HG03060 (cell line): Measurements from ENCODE around the gene GARNL3.
A peak's percentile ranks its signal among the peaks of the same experiment; 100 is the strongest.

Source experiments
- ATAC-seq: cut with Tn5 transposase; IDR thresholded peaks from one replicate; pipeline ENCODE4 v1.9.1; 2021; ENCODE audit warnings: low read depth, moderate number of reproducible peaks; ENCODE audit not compliant: unreplicated experiment

The GARNL3 gene

GRCh38 chr9:127232833-127233549 is 31.6 kb upstream of the GARNL3 start:
- ATAC-seq: no peak

- no peak for ATAC-seq
Measured at GRCh38 chr9:127233550-127233949, 31.0 kb upstream of the GARNL3 start.

GRCh38 chr9:127233989-127234388 is 30.6 kb upstream of the GARNL3 start:
- no peak for ATAC-seq

GRCh38 chr9:127237801-127238200 is 26.8 kb upstream of the GARNL3 start:
- ATAC-seq: no peak

GRCh38 chr9:127241354-127241753 is 23.2 kb upstream of the GARNL3 start:
- no peak for ATAC-seq

- peak; percentile 83 for ATAC-seq
Measured at GRCh38 chr9:127244609-127245601, 19.7 kb upstream of the GARNL3 start.

- ATAC-seq: no peak
Measured at GRCh38 chr9:127245637-127246164, 18.9 kb upstream of the GARNL3 start.

GRCh38 chr9:127248241-127248640 is 16.3 kb upstream of the GARNL3 start:
- no peak for ATAC-seq

GRCh38 chr9:127249877-127250276 is 14.7 kb upstream of the GARNL3 start:
- no peak for ATAC-seq

- no peak for ATAC-seq
Measured at GRCh38 chr9:127250896-127251391, 13.6 kb upstream of the GARNL3 start.

- no peak for ATAC-seq
Measured at GRCh38 chr9:127252410-127253318, 11.9 kb upstream of the GARNL3 start.

GRCh38 chr9:127253446-127253845 is 11.1 kb upstream of the GARNL3 start:
- no peak for ATAC-seq

- ATAC-seq: no peak
Measured at GRCh38 chr9:127255692-127256091, 8.9 kb upstream of the GARNL3 start.

GRCh38 chr9:127256324-127256723 is 8.2 kb upstream of the GARNL3 start:
- ATAC-seq: no peak

GRCh38 chr9:127258606-127259471 is 5.7 kb upstream of the GARNL3 start:
- ATAC-seq: no peak

- ATAC-seq: no peak
Measured at GRCh38 chr9:127262602-127263001, 2.0 kb upstream of the GARNL3 start.

GRCh38 chr9:127263237-127263636 is 1.3 kb upstream of the GARNL3 start:
- ATAC-seq: no peak

- ATAC-seq: no peak
Measured at GRCh38 chr9:127263664-127264063, 910 bp upstream of the GARNL3 start.
